CD4-positive, CD25-positive, alpha-beta regulatory T cell (primary cell): Measurements from ENCODE around the gene CC2D2A. TPM values are rescaled to one million over a fixed set of nuclear protein-coding genes. Genes with fewer than 3 reads are reported as not detected.

Source experiments
- ATAC-seq, 2 donors: fragments of 150-1000 bp; cut with Tn5 transposase; one replicate each; pipeline ENCODE4 v1.10.0; 2021; ENCODE audit warnings: low read depth in 2 of 2, moderate number of reproducible peaks in 2 of 2, moderate library complexity in 1 of 2
- DNase-seq, 3 donors: peaks; one replicate each; pipeline versions ENCODE4 v3.0.0 to v3.0.0-alpha.2; 2012 to 2022; ENCODE audit warnings: mixed read lengths in 1 of 3
- H3K27ac ChIP-seq: one replicate; pipeline ENCODE4 v1.7.0; 2013; ENCODE audit warnings: mild to moderate bottlenecking, low read length; ENCODE audit not compliant: insufficient read depth, poor library complexity, severe bottlenecking
- H3K27me3 ChIP-seq: one replicate; pipeline ENCODE4 v1.7.0; 2013; ENCODE audit warnings: low read length; ENCODE audit not compliant: control insufficient read depth, insufficient read depth
- H3K36me3 ChIP-seq: one replicate; pipeline ENCODE4 v1.7.0; 2013; ENCODE audit warnings: mild to moderate bottlenecking, low read length, moderate library complexity; ENCODE audit not compliant: control insufficient read depth, insufficient read depth
- H3K4me1 ChIP-seq: 2 replicates; pipeline ENCODE4 v1.7.0; 2013; ENCODE audit warnings: mild to moderate bottlenecking, low read length; ENCODE audit not compliant: insufficient read depth, control insufficient read depth, poor library complexity, severe bottlenecking
- H3K4me3 ChIP-seq: one replicate; pipeline ENCODE4 v1.7.0; 2013; ENCODE audit warnings: low read depth, mild to moderate bottlenecking, low read length, moderate library complexity
- H3K9me3 ChIP-seq, 2 experiments: 1 replicate in 1 of 2; 2 replicates in 1 of 2; pipeline ENCODE4 v1.7.0; 2013; ENCODE audit warnings: low read length in 2 of 2, mild to moderate bottlenecking in 1 of 2, moderate library complexity in 1 of 2; ENCODE audit not compliant: control insufficient read depth in 2 of 2
- H3K27ac Mint-ChIP-seq, 3 donors: one replicate each; pipeline ENCODE4 v1.8.0; 2020 to 2022; ENCODE audit warnings: mild to moderate bottlenecking in 3 of 3, mixed read lengths in 3 of 3, moderate library complexity in 2 of 3
- H3K27me3 Mint-ChIP-seq: one replicate; pipeline ENCODE4 v1.8.0; 2022; ENCODE audit warnings: mild to moderate bottlenecking, mixed read lengths
- H3K36me3 Mint-ChIP-seq: one replicate; pipeline ENCODE4 v1.8.0; 2020; ENCODE audit warnings: mixed read lengths
- H3K4me1 Mint-ChIP-seq, 4 donors: one replicate each; pipeline ENCODE4 v1.8.0; 2020 to 2022; ENCODE audit warnings: mixed read lengths in 4 of 4, mild to moderate bottlenecking in 1 of 4
- H3K4me3 Mint-ChIP-seq, 4 donors: one replicate each; pipeline ENCODE4 v1.8.0; 2020 to 2022; ENCODE audit warnings: mild to moderate bottlenecking in 4 of 4, mixed read lengths in 4 of 4, moderate library complexity in 3 of 4
- H3K9me3 Mint-ChIP-seq, 7 donors: one replicate each; pipeline ENCODE4 v1.8.0; 2020 to 2022; ENCODE audit warnings: mixed read lengths in 7 of 7, mild to moderate bottlenecking in 3 of 7, moderate library complexity in 2 of 7
- polyA plus RNA-seq, 4 donors: library from polyadenylated mRNA; unstranded; fragments of 300-500 nt; fragmentation: Illumina TruSeq; gene quantifications; one replicate each; pipeline ENCODE4 v1.2.3, GENCODE V29; 2021
- total RNA-seq: library from RNA; stranded (reverse); gene quantifications from one replicate; pipeline ENCODE4 v1.2.3, GENCODE V29; 2022

CC2D2A gene
- total and polyA plus RNA-seq, 5 donors from 2014 or later, result 0.09 to 0.64 (median 0.50) TPM; not detected in 1

DNA sequence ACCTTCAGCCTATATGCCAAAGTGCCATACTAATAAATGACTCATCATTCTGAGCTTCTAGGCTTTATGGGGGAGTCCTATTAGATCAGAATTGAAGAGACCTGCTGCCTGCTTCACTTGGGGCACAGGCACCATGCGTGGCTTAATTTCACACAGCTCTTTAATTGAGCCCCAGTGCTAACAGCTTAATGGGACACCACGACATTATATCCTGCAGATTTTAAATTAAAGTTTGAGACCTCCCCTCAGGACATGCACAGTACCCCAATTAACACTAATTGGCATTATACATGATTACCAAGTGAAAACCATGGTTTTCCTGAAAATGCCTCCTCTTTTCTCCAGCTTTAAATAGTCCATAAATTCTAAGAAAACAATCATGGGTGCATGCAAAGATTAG is 35.0 kb upstream of the CC2D2A start:
- ATAC-seq, result no peak
- Histone ChIP-seq H3K27ac (no peak overlapping the region), H3K4me3 (no peak overlapping the region), H3K4me1 (no peaks in the 10 kb centered on the region), H3K36me3 (no peaks in the 10 kb centered on the region), H3K9me3 (no peaks in the 10 kb centered on the region), H3K27me3 (no peaks in the 10 kb centered on the region)
- Mint-ChIP-seq H3K4me1 (no peaks in the 10 kb centered on the region), H3K27ac (no peak overlapping the region), H3K36me3 (no peaks in the 10 kb centered on the region), H3K4me3 (no peak overlapping the region), H3K9me3 (peaks cover 0 to 4% (median 0%) of the 10 kb centered on the region in 7 donors), H3K27me3 (peaks cover 17% of the 10 kb centered on the region)
- DNase-seq, result no peak

DNA sequence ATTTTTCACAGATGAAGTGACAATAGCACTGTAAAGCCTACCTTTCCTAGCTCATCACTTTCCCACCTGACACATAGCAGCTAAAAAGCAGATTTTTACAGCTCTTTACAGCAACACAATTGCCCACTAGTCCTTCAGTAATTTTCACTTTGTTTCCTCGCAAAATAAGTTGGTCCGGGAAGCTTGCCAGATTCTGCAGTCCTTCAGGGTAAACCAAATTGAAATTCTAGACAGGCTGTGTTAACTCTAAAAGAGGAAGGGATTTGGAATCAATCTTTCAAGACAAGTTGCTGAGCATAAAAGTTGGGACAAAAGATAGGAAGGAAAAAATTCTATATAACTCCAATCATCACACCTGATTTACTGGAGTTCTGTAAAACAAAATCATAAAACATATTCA is 33.2 kb upstream of the CC2D2A start:
- Mint-ChIP-seq H3K27me3 (peaks cover 17% of the 10 kb centered on the region), H3K27ac (no peak overlapping the region), H3K4me3 (no peak overlapping the region), H3K36me3 (no peaks in the 10 kb centered on the region), H3K9me3 (peaks cover 0 to 4% (median 0%) of the 10 kb centered on the region in 7 donors), H3K4me1 (no peaks in the 10 kb centered on the region)
- no peak for ATAC-seq
- H3K36me3 ChIP-seq, result no peaks in the 10 kb centered on the region
- no peaks in the 10 kb centered on the region for H3K9me3 ChIP-seq
- DNase-seq, result no peak
- H3K4me1 ChIP-seq, result no peaks in the 10 kb centered on the region
- H3K4me3 ChIP-seq, result no peak overlapping the region
- no peak overlapping the region for H3K27ac ChIP-seq
- no peaks in the 10 kb centered on the region for H3K27me3 ChIP-seq

DNA sequence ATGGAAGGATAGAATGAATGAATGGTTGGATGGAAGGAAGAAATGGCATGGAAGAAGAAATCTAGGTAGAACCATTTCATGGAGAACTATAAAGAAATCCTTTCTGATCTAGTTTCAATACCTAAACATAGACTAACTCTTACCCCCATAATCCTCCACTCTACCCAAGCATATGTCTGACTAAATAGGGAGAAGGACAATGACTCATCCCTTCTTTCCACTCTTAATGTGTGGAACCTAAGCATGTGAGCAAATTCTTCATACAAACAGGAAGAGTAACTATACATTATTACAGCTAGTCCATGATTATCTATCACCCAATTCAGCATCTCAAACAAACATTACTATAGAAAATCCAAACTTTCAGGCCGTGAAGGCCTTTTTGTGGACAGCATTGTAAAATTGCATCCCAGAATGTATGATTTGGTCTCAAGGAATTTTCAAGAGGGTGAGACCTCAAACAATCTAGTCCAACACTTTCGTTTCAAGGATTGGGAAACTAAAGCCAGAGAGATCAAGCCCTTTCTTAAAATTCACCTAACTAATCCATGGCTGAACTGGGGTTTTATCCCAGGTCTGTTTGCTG is 30.6 kb upstream of the CC2D2A start:
- no peak for DNase-seq
- peaks cover 0 to 1% (median 0%) of the 10 kb centered on the region in 7 donors for H3K9me3 Mint-ChIP-seq
- no peaks in the 10 kb centered on the region for H3K9me3 ChIP-seq

DNA sequence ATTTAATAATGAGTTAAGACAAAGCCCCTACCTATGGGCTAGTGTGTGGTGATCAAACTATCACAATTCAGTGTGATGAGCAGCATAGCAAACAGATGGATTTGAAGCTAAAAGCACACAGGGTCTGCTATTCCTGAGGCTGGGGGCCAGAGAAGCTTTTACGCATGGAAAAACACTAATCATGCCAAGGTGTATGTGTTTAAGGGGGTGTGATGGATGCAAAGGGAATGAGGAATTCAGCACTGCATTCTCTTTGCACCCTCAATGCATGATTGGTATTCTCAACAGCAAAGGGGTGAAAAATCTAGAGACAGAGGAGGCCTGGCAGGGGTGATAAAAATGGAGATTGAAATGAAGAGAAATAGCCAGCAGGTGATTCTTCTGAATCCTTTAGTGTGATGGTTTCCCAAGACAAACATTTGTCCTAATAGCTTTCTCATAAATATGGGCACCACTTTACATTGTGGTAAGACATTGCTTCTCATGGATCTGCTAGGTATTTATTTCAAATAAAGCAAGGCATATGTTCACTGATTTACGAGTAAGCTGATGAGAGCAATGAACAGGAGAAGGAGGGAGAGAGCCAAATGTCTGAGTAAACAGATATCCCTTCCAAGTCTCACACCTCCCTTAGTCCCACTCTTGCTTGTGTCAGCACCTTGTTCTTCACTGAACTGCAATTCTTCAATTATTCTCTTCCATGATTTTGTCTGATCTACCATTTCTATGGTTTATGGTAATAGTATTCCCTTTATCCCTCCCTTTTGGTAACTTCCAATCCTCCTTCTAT is 26.1 kb upstream of the CC2D2A start:
- no peaks in the 10 kb centered on the region for H3K9me3 ChIP-seq
- DNase-seq, result no peak
- no peaks in the 10 kb centered on the region for H3K36me3 ChIP-seq
- H3K27ac ChIP-seq, result no peak overlapping the region
- H3K27ac Mint-ChIP-seq, result peak overlapping the region in 1 of 3 donors; percentile 46
- H3K4me3 ChIP-seq, result no peak overlapping the region
- peaks cover 6% of the 10 kb centered on the region for H3K27me3 Mint-ChIP-seq
- no peak overlapping the region for H3K4me3 Mint-ChIP-seq
- H3K36me3 Mint-ChIP-seq, result peaks cover 9% of the 10 kb centered on the region
- H3K9me3 Mint-ChIP-seq, result peaks cover 0 to 7% (median 1%) of the 10 kb centered on the region in 7 donors
- no peak for ATAC-seq
- H3K4me1 ChIP-seq, result no peaks in the 10 kb centered on the region
- H3K4me1 Mint-ChIP-seq, result no peaks in the 10 kb centered on the region
- H3K27me3 ChIP-seq, result no peaks in the 10 kb centered on the region

More for the DNA sequence above, 30.6 kb upstream of the CC2D2A start:
- Mint-ChIP-seq H3K27ac (no peak overlapping the region), H3K4me3 (no peak overlapping the region), H3K27me3 (peaks cover 17% of the 10 kb centered on the region), H3K36me3 (peaks cover 6% of the 10 kb centered on the region), H3K4me1 (no peaks in the 10 kb centered on the region)
- no peak for ATAC-seq
- Histone ChIP-seq H3K4me1 (no peaks in the 10 kb centered on the region), H3K27me3 (no peaks in the 10 kb centered on the region), H3K36me3 (no peaks in the 10 kb centered on the region), H3K27ac (no peak overlapping the region), H3K4me3 (no peak overlapping the region)

DNA sequence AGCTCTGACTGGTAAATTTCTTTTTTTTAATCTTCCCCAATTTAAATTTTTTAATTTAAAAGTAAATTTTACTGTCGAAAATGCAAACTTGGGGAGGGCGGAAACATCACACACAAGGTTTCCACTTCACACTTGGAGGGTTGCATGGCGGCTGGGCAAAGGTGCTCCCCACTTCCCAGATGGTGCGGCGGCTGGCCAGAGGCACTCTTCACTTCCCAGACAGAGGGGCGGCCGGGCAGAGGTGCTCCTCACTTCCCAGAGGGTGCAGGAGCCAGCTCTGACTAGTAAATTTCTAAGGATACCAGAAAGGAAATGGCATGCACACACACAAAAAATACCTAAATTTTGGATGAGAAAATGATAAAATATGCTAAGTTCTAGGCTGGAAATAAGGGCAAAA is 25.4 kb upstream of the CC2D2A start:
- Histone ChIP-seq H3K4me3 (no peak overlapping the region), H3K27me3 (no peaks in the 10 kb centered on the region), H3K27ac (no peak overlapping the region), H3K36me3 (no peaks in the 10 kb centered on the region), H3K9me3 (no peaks in the 10 kb centered on the region), H3K4me1 (no peaks in the 10 kb centered on the region)
- Mint-ChIP-seq H3K36me3 (peaks cover 9% of the 10 kb centered on the region), H3K9me3 (peaks cover 0 to 7% (median 1%) of the 10 kb centered on the region in 7 donors), H3K27me3 (peaks cover 11% of the 10 kb centered on the region), H3K27ac (no peak overlapping the region), H3K4me3 (no peak overlapping the region), H3K4me1 (no peaks in the 10 kb centered on the region)
- no peak for ATAC-seq
- DNase-seq, result no peak

DNA sequence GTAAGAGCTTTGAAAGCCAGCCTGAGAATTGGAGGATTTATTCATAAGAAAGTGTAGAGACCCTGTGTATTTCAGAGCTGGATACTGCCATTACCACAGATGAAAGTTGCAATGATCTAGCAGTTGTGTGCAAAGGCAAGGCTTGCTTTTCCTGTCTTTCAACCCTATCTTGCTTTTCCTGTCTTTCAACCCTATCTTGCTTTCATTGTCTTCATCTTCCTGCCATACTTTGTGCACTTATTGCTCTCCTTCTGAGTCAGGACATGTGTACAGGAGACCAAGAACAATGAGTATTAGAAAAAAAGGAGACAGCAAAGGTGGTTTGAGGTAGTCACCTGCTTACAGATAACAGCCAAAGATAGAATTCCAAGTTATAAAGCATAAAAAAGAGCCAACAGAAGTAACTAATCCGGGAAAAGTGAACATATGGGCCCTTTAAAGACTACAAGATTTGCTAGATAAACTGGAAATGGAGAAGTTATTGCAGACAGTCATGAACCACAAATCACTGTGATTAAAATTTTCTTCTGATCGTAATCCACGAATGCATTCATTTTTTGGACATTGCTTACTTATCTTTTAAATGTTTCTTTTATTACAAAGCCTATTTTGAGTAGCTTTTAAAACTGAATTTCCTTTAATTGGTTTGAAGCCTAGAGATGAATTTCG is 24.7 kb upstream of the CC2D2A start:
- H3K4me3 ChIP-seq, result no peak overlapping the region
- H3K27me3 ChIP-seq, result no peaks in the 10 kb centered on the region
- peaks cover 11% of the 10 kb centered on the region for H3K27me3 Mint-ChIP-seq
- no peaks in the 10 kb centered on the region for H3K4me1 ChIP-seq
- no peak overlapping the region for H3K27ac ChIP-seq
- no peak overlapping the region for H3K27ac Mint-ChIP-seq
- ATAC-seq (no peak), DNase-seq (no peak)
- no peaks in the 10 kb centered on the region for H3K4me1 Mint-ChIP-seq
- no peaks in the 10 kb centered on the region for H3K9me3 ChIP-seq
- peaks cover 9% of the 10 kb centered on the region for H3K36me3 Mint-ChIP-seq
- peaks cover 0 to 7% (median 1%) of the 10 kb centered on the region in 7 donors for H3K9me3 Mint-ChIP-seq
- H3K4me3 Mint-ChIP-seq, result no peak overlapping the region
- H3K36me3 ChIP-seq, result no peaks in the 10 kb centered on the region

DNA sequence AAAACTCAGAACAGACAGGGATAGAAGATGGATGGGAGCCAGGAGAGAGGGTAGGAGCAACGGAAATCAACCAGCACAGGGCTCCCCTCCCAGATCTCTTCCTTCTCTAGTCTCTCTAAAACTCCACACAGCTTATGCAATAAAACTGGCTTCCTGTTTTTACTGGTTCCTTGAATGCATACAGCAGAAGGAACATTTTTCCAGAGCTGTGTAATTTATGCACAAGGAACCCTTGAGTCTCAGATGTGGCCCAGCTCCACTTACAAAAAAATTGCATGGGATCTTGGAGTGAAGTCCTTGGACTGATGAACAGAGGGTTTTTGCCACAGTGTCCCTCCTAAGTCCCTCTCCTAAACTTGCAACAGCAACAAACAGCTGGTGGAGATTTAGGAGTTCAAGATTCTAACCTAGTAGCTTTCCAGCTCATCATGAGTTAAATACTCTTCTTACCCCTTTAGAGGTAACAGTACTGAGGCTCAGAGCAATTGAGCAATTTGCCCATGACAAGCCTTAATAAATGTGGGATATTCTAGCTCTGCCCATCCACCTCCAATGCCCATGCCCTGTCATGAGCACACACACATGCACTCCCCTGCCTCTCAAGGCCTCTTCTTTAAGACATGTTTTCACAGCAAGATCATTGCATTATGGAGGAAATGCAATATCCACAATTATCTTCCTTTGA is 18.4 kb upstream of the CC2D2A start:
- Mint-ChIP-seq H3K4me1 (no peaks in the 10 kb centered on the region), H3K9me3 (peaks cover 0 to 5% (median 0%) of the 10 kb centered on the region in 7 donors), H3K4me3 (no peak overlapping the region), H3K27ac (no peak overlapping the region), H3K27me3 (peaks cover 11% of the 10 kb centered on the region), H3K36me3 (peaks cover 4% of the 10 kb centered on the region)
- Histone ChIP-seq H3K4me1 (no peaks in the 10 kb centered on the region), H3K36me3 (no peaks in the 10 kb centered on the region), H3K4me3 (no peak overlapping the region), H3K9me3 (no peaks in the 10 kb centered on the region), H3K27me3 (no peaks in the 10 kb centered on the region), H3K27ac (no peak overlapping the region)
- ATAC-seq (no peak), DNase-seq (no peak)
